B cell (primary cell): ENCODE results near the gene SYT11. TPM values are rescaled to one million over a fixed set of nuclear protein-coding genes. Genes with fewer than 3 reads are reported as not detected.

Experiments used
- ATAC-seq: fragments of 200-7000 bp; cut with Tn5 transposase; one replicate; pipeline ENCODE4 v1.10.0; 2021; ENCODE audit warnings: low read depth, mild to moderate bottlenecking, moderate number of reproducible peaks, moderate library complexity
- CTCF ChIA-PET: fragments of 350-600 bp; sonication (Branson Sonifier 250); formaldehyde crosslinking; loops from one replicate; lab custom pipeline; 2021; ENCODE audit warnings: antibody characterized with exemption, inconsistent platforms; lab: Charles Lee
- POLR2A ChIA-PET: fragments of 350-600 bp; sonication (Branson Sonifier 250); formaldehyde crosslinking; loops from one replicate; lab custom pipeline; 2021; ENCODE audit warnings: antibody characterized with exemption; lab: Charles Lee
- DNase-seq: peaks from one replicate; pipeline ENCODE4 v3.0.0; 2013
- H2AFZ ChIP-seq: 2 replicates; pipeline ENCODE4 v1.6.1; 2012; ENCODE audit warnings: mild to moderate bottlenecking, low read depth, low read length; ENCODE audit not compliant: insufficient read depth, poor library complexity, severe bottlenecking
- H3K27ac ChIP-seq, 2 donors: 1 replicate in 1 of 2; 2 replicates in 1 of 2; pipeline ENCODE4 v1.5.1; 2012 to 2013; ENCODE audit warnings: low read length in 2 of 2, mild to moderate bottlenecking in 2 of 2, moderate library complexity in 1 of 2
- H3K27me3 ChIP-seq, 4 experiments: fragments of 200-600 bp in 1 of 4; sonication (generic) in 1 of 4; replicated peaks in 1 of 4; 1 replicate in 2 of 4; 2 replicates in 2 of 4; pipeline versions ENCODE4 v1.6.1 to v1.7.0; 2013 to 2016; ENCODE audit warnings: low read length in 3 of 4, mild to moderate bottlenecking in 2 of 4, mixed read lengths in 1 of 4, moderate library complexity in 1 of 4; ENCODE audit not compliant: insufficient read depth in 4 of 4, control insufficient read depth in 3 of 4; ENCODE audit errors: control extremely low read depth in 1 of 4
- H3K36me3 ChIP-seq, 2 experiments: replicated peaks in 1 of 2; 1 replicate in 1 of 2; 2 replicates in 1 of 2; pipeline versions ENCODE4 v1.6.1 to v1.7.1; 2013; ENCODE audit warnings: low read length in 1 of 2; ENCODE audit not compliant: insufficient read depth in 2 of 2, control insufficient read depth in 1 of 2; ENCODE audit errors: control extremely low read depth in 1 of 2, extremely low read depth in 1 of 2
- H3K4me1 ChIP-seq, 2 donors: fragments of 200-600 bp in 1 of 2; sonication (generic) in 1 of 2; 1 replicate in 1 of 2; 2 replicates in 1 of 2; pipeline versions ENCODE4 v1.5.1 to v1.6.1; 2013 to 2017; ENCODE audit warnings: low read length in 2 of 2; ENCODE audit not compliant: control insufficient read depth in 2 of 2, insufficient read depth in 2 of 2
- H3K4me2 ChIP-seq: replicated peaks from 2 replicates; pipeline ENCODE3; 2012; ENCODE audit warnings: mild to moderate bottlenecking, low read depth, low read length; ENCODE audit not compliant: poor library complexity, severe bottlenecking
- H3K4me3 ChIP-seq, 5 experiments: fragments of 200-600 bp in 1 of 5; sonication (generic) in 1 of 5; 1 replicate in 3 of 5; 2 replicates in 2 of 5; pipeline versions ENCODE4 v1.5.1 to v1.7.0; 2011 to 2016; ENCODE audit warnings: low read length in 4 of 5, mild to moderate bottlenecking in 4 of 5, low read depth in 2 of 5, control low read depth in 1 of 5, moderate library complexity in 1 of 5; ENCODE audit not compliant: insufficient read depth in 1 of 5; ENCODE audit errors: control extremely low read depth in 1 of 5, extremely low read depth in 1 of 5
- H3K79me2 ChIP-seq: fragments of 200-600 bp; sonication (generic); one replicate; pipeline ENCODE4 v1.6.0; 2016; ENCODE audit warnings: low read length; ENCODE audit not compliant: control insufficient read depth, insufficient read depth
- H3K9ac ChIP-seq: fragments of 200-600 bp; sonication (generic); 2 replicates; pipeline ENCODE4 v1.6.1; 2017; ENCODE audit warnings: mild to moderate bottlenecking, low read length, moderate library complexity
- H3K9me3 ChIP-seq, 3 donors: one replicate each; pipeline versions ENCODE4 v1.6.1 to v1.7.1; 2013; ENCODE audit warnings: low read length in 2 of 3; ENCODE audit not compliant: control insufficient read depth in 2 of 3, insufficient read depth in 1 of 3; ENCODE audit errors: control extremely low read depth in 1 of 3
- H4K20me1 ChIP-seq: 2 replicates; pipeline ENCODE4 v1.6.0; 2012; ENCODE audit warnings: mild to moderate bottlenecking, low read length; ENCODE audit not compliant: insufficient read depth, control insufficient read depth, poor library complexity, severe bottlenecking
- H3K27ac Mint-ChIP-seq: one replicate; pipeline ENCODE4 v1.8.0; 2021; ENCODE audit warnings: mixed read lengths
- H3K27me3 Mint-ChIP-seq: one replicate; pipeline ENCODE4 v1.8.0; 2021; ENCODE audit warnings: mixed read lengths
- H3K4me1 Mint-ChIP-seq: one replicate; pipeline ENCODE4 v1.8.0; 2021; ENCODE audit warnings: mixed read lengths
- H3K4me3 Mint-ChIP-seq: one replicate; pipeline ENCODE4 v1.8.0; 2021; ENCODE audit warnings: mixed read lengths
- H3K9me3 Mint-ChIP-seq: one replicate; pipeline ENCODE4 v1.8.0; 2022; ENCODE audit warnings: mixed read lengths; ENCODE audit not compliant: insufficient read depth
- EZH2 ChIP-seq: IDR thresholded peaks from 2 replicates; pipeline ENCODE4 v1.6.1; 2012; ENCODE audit warnings: borderline replicate concordance, low read depth, mild to moderate bottlenecking, moderate library complexity, low read length; ENCODE audit not compliant: insufficient read depth, poor library complexity, severe bottlenecking
- WGBS: methylation state at CpG from one replicate; pipeline ENCODE4 v1.1.5; 2013; ENCODE audit warnings: missing lambda C conversion rate; ENCODE audit not compliant: insufficient coverage; 5-methylcytosine and 5-hydroxymethylcytosine counted together
- intact Hi-C: fragments of 100-400 bp; cut with micrococcal nuclease; formaldehyde crosslinking; loops from one replicate; pipeline ENCODE4 v1.10.0; 2022
- polyA plus RNA-seq: library from polyadenylated mRNA; depleted of rRNA; stranded (reverse); fragments of >200 nt; gene quantifications from 2 replicates; pipeline ENCODE4 v1.2.3, GENCODE V29; 2012
- total RNA-seq, 2 donors: library from RNA; stranded (reverse); fragments of 120-200 nt in 1 of 2; gene quantifications; 1 replicate in 1 of 2; 2 replicates in 1 of 2; pipeline versions ENCODE4 v1.2.3 to v1.2.4, GENCODE V29; 2013 to 2022
- TF ChIP-seq, protein P1 (sequence below): fragments of 200-600 bp; IDR thresholded peaks from one replicate; pipeline ENCODE4 v1.8.0; 2022; ENCODE audit warnings: antibody characterized with exemption, mild to moderate bottlenecking

SYT11 gene
- total and polyA plus RNA-seq, 2 donors (not counting 1 experiment from before 2014, with no cell fraction given), result 1.8 to 6.6 TPM

DNA sequence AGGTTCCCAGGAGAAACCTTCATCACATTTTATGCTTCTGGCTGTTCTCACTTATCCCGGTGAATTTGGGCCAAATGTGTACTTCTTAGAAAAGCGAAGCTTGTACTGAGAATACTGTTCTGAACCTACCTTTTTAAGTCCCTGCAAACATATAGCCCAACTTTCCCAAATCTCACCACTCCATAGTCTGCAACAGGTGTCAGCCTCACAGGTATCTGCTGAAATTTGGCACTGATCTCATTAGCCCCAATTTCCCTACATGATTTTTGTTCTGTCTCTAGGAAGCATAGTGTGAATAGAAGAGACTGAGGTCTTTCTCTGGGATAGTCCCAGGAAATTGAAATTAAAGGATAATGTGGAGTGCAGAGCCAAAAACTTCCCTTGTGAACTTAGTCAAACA is 40.3 kb downstream of the SYT11 start:
- TF ChIP-seq EZH2, result no peak
- TF ChIP-seq, protein P1, sequence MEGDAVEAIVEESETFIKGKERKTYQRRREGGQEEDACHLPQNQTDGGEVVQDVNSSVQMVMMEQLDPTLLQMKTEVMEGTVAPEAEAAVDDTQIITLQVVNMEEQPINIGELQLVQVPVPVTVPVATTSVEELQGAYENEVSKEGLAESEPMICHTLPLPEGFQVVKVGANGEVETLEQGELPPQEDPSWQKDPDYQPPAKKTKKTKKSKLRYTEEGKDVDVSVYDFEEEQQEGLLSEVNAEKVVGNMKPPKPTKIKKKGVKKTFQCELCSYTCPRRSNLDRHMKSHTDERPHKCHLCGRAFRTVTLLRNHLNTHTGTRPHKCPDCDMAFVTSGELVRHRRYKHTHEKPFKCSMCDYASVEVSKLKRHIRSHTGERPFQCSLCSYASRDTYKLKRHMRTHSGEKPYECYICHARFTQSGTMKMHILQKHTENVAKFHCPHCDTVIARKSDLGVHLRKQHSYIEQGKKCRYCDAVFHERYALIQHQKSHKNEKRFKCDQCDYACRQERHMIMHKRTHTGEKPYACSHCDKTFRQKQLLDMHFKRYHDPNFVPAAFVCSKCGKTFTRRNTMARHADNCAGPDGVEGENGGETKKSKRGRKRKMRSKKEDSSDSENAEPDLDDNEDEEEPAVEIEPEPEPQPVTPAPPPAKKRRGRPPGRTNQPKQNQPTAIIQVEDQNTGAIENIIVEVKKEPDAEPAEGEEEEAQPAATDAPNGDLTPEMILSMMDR, result no peak
- POLR2A ChIA-PET, result no interaction called here
- no peak overlapping the region for H3K27ac Mint-ChIP-seq

DNA sequence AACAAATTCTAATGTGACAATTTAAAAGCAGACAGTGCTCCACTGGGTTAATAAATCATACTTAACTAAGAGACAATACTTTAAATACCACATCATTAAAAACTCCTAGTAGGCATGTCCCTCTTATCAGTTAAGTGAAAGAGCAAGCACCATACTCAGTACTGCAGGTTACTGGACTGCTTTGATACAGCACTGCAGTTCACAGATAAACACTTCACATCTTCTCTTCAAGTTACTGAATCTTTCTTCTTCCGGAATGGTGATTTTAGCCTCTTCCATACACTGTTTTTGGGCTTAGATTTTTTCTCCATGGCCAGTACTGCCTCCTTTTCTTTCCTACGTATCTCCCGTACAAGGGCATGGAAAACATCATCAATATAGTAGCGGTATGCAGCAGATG is 40.8 kb downstream of the SYT11 start:
- intact Hi-C loops, result no loop called here
- ATAC-seq (no peak), DNase-seq (no peak)
- H3K27ac Mint-ChIP-seq, result no peak overlapping the region
- Histone ChIP-seq H2AFZ (no peak overlapping the region), H4K20me1 (no peaks in the 10 kb centered on the region), H3K9ac (no peak overlapping the region), H3K36me3 (peaks cover 5 to 60% of the 10 kb centered on the region in 2 experiments), H3K4me2 (no peak overlapping the region), H3K4me1 (no peaks in the 10 kb centered on the region), H3K9me3 (no peaks in the 10 kb centered on the region), H3K79me2 (no peaks in the 10 kb centered on the region), H3K4me3 (no peak overlapping the region), H3K27ac (no peak overlapping the region), H3K27me3 (no peaks in the 10 kb centered on the region)
- CTCF ChIA-PET, result no interaction called here
- POLR2A ChIA-PET, result no interaction called here
- no peak overlapping the region for H3K4me3 Mint-ChIP-seq
- TF ChIP-seq EZH2, result no peak
- TF ChIP-seq, protein P1, result no peak
- 100% methylated on average over 1 of the region's 4 CpGs for WGBS
- no peaks in the 10 kb centered on the region for H3K9me3 Mint-ChIP-seq
- H3K4me1 Mint-ChIP-seq, result no peaks in the 10 kb centered on the region
- H3K27me3 Mint-ChIP-seq, result no peaks in the 10 kb centered on the region

More for the DNA sequence above, 40.3 kb downstream of the SYT11 start:
- Histone ChIP-seq H3K36me3 (peaks cover 5 to 55% of the 10 kb centered on the region in 2 experiments), H4K20me1 (no peaks in the 10 kb centered on the region), H3K27ac (no peak overlapping the region), H3K27me3 (no peaks in the 10 kb centered on the region), H3K9me3 (no peaks in the 10 kb centered on the region), H3K79me2 (no peaks in the 10 kb centered on the region), H3K4me3 (no peak overlapping the region), H3K4me1 (no peaks in the 10 kb centered on the region), H3K9ac (no peak overlapping the region), H2AFZ (no peak overlapping the region), H3K4me2 (no peak overlapping the region)
- Mint-ChIP-seq H3K9me3 (no peaks in the 10 kb centered on the region), H3K27me3 (no peaks in the 10 kb centered on the region), H3K4me1 (no peaks in the 10 kb centered on the region), H3K4me3 (no peak overlapping the region)
- ATAC-seq (no peak), DNase-seq (no peak)
- WGBS, result 100% methylated on average over 2 of the region's 2 CpGs
- intact Hi-C loops, result no loop called here
- CTCF ChIA-PET, result no interaction called here
